GM21529 (cell line): ENCODE results near the gene MAGEA8.
"Not testable (repeated sequence)": the region's sequence is repeated elsewhere in the genome, so short reads cannot be mapped to it uniquely, and the experiment has no call there.

Experiments
- ATAC-seq: cut with Tn5 transposase; IDR thresholded peaks from one replicate; pipeline ENCODE4 v1.9.1; 2021; ENCODE audit not compliant: unreplicated experiment

MAGEA8 gene

DNA sequence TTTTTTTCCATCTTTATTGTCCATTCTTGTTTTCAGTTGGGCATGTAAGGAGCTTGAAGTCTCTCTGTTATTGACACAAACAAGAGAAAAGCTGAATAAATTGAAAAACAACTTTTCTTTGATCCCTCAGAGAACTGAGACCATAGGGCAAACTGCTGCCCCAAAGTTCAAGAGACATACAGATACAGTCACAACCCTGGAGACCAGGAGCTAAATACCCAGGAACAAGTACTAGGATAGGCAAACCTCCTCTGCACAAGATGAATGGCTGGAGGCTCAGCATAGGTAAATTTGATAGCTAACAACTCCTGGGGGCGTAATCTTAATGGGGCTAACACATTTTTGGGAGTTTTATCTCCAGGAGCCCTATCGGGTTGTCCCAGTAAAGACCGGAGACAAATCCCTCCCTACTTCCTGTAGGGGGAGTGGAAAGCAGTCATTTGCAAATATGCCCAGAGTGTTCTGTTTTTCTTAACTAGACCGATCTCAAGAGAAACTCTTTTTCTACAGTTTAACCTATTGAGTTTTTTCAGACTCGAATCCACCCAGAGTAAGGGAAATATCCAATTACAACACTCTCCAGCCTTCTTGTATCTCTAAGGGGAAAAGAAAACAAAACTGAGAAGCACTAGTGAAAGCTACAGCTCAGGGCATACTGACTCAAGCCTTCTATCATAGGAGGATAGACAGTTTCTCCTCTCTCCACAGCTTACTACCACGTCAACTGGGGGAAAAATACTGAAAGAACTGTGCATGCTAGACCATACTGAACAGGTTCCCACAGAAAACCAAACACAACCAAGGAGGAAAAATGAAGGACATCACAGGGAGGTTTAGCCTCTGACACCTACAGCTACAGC is 23.1 kb downstream of the MAGEA8 start:
- ATAC-seq = peak; percentile 76

DNA sequence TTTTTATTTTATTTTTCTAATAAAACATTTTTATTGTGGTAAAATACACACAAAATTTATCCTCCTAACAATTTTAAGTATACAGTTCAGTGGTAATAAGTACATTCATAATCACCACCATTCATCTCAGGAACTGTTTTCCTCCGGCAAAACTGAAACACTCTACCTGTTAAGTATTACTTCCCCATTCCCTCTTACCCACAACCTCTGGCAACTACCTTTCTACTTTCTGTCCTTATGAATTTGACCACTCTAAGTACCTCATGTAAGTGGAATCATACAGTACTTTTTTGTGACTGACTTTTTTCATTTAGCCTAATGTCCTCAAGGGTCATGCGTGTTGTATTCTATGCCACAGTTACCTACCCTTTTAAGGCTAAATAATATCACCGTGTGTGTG is 27.3 kb downstream of the MAGEA8 start:
- peak; percentile 52 for ATAC-seq

GRCh38 chrX:149908727-149909126 is 27.7 kb downstream of the MAGEA8 start:
- no peak for ATAC-seq

- no peak for ATAC-seq
Observed at GRCh38 chrX:149909324-149910177, 28.6 kb downstream of the MAGEA8 start.

GRCh38 chrX:149910178-149910695 is 29.3 kb downstream of the MAGEA8 start:
- no peak for ATAC-seq

GRCh38 chrX:149916745-149917392 is 35.9 kb downstream of the MAGEA8 start:
- peak; percentile 88 for ATAC-seq

DNA sequence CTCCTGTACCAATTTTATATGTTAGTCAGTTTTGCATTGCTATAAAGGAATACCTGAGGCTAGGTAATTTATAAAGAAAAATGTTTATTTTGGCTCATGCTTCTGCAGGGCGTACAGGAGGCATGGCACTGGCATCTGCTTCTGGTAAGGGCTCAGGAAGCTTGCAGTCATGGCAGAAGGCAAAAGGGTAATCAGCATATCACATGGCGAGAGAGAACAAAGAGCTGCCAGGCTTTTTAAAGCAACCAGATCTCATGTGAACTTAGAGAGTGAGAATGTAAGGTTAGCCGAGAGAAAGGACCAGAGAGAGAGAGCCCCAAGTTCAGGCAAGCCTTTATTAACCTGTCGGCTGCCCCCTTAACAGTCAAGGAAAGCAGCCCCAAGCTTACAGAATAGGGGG is 42.9 kb downstream of the MAGEA8 start:
- not testable (repeated sequence) for ATAC-seq

DNA sequence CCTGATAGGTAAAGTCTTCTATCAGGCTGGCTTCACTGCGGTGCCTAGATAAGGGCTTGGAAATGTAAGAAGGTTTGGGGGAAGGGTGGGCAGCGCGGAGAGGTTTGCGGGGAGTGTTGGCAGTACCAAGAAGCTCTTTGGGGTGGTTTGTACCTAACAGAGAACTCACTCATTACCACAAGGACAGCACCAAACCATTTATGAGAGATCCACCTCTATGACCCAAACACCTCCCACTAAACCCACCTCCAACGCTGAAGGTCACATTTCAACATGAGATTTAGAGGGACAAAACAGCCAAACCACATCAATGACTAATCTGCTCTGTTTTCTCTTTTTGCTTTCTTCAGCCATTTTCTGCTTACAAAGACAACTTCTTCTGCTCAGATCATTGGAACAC is 43.5 kb downstream of the MAGEA8 start:
- not testable (repeated sequence) for ATAC-seq

DNA sequence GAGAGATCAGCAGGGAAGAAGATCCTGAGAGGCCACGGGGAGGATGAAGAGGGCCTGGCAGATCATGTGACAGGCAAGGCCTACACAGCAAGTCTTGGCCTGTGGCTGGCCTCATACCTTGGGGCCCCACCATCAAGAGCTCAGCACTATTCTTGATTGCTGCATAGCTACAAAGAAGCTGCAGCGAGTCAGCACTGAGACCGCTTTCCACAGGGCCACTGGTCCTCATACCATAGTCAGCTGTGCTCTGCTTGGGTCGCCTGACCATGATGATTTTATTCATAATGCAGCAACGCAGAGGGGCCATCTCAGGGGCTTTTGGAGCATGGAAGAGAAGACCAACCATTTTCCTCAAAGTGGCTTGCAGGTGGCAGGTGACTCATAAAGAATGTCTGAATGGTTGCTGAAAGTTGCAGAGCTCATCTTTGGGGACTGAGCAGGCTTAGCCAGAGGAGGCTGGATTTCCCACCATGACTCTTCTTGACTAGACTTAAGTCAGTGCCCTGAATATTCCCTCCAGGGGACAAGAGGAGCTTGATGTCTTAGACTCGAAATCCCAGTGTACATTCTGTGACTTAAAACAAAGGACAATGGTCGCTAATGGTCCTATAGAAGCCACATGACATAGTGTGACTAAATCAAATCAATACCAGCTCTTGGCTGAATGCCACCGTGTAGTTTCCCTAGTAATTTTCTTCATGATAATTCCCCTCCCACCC is 46.4 kb downstream of the MAGEA8 start:
- ATAC-seq = peak; percentile 36

- ATAC-seq = peak; percentile 53
Observed at GRCh38 chrX:149927964-149928258, 46.9 kb downstream of the MAGEA8 start.

DNA sequence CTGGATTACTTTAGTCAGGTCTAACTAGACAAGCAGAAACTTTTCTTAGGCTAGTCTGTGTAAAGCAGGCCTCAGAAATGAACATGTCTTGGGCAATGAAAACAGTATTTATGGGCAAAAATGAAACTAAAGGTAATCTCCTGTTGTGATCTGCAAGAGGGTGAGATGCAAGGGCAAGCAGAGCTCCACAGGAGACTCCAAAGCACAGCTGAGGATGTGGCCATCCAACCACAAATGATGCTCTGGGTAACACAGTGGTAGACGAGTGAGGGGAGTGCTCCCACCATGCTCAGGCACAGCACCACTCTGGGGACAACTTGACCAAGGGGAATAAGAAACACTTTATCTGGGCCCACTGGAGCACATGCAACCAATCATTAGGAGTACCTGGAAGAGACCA is 47.7 kb downstream of the MAGEA8 start:
- ATAC-seq = not testable (repeated sequence)

DNA sequence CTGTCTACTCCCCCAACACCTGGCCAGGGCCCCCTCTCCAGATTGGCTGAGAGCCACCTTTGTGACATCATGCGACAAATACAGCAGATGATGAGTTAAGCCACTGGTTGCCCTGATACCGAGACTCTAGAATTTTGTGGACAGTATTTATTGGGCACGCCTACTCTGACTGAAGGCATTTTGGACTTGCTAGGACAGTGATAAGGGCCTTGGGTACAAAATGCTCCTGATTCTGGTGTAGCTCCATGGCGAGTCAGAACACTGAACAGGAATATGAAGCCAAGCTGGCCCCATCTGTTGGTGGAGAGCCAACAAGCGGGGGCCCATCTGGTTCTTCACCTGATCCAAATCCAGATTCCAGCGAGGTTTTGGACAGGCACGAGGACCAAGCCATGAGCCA is 48.4 kb downstream of the MAGEA8 start, which contains the start of gene HSFX4:
HSFX4 (plus strand) TSS at position 174 of the 400 bp plus-strand sequence; CDS start at position 246, 72 bp downstream.
- not testable (repeated sequence) for ATAC-seq

DNA sequence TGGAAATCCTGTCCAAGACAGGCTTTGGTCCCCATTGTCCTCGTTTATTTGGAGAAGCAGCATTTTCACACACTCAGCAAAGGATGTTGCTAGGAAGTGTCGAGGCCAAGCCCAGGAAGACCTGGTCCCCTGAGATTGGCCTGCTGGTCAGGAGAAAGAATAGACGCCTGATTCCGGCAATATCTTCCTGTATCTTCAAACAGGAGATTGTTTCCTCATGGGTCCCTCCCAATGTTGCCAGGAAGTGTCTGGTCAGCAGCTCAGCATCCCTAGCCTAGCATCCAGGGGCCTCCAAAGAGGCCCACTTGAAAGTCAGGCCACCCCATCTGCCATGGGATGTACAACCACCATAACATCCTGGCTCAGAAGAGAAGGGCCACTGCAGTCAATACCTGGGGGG is 50.4 kb downstream of the MAGEA8 start:
- ATAC-seq = not testable (repeated sequence)

DNA sequence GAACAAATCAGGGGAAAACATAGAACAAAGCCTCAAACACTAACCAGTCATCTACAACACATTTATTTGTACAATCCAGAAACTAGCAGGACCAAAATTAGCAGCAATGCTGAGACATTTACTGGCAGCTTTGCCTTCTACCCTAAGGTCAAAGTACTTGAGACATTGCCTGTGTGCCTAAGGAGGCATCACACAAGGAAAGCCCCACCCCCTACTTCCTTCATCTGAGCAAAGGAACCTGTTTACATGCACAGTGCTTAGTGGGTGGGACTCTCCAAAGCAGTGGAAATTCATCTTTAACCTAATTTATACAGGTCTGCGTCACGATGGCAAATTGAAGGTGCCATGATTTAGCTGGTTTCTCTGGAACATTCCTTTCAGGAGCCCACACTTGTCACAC is 51.2 kb downstream of the MAGEA8 start:
- not testable (repeated sequence) for ATAC-seq

DNA sequence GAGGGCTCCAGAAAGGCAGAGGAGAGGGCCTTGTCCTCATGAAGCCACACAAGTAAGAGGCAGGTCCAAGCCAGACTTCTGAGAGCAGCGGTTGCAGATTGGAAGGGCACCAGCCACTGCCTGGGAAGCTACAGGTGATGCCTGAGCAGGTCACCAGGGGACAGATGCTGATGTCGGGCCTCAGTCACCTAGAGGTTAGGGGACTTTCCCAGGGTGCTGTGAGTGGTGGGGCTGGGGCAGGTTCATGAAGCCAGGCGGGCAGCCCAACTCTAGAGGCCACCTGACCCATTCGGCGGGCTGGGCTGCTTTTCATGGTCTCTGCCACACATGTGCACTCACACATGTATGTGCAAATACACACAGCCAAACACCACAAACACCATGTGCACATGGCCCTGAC is 52.0 kb downstream of the MAGEA8 start:
- ATAC-seq = not testable (repeated sequence)

GRCh38 chrX:149933547-149933946 is 52.6 kb downstream of the MAGEA8 start:
- not testable (repeated sequence) for ATAC-seq
